ENCODE data around the gene SPOCK1.

Gene SPOCK1

DNA sequence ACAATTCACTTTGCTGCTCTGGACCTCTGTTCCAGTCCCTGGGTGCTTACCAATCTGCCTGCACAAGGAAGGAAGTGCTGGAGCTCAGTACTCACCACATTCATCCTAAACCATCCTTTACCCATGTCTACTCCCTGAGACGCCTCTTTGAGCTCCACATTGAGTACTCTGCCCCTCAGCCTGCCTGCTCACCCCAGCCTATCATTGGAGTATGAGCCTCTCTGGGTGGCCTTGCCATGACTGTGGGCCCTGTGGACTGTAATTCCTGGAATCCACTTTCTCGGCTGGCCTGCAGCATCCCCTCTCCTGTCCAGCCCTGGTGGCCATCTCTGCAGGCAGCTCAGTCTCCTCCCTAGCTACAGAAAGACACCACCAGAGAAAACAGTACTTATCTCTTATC is 428.6 kb downstream of the SPOCK1 start:
- no peak for TF ChIP-seq CTCF (IDR thresholded peaks at IDR 0.05; ENCODE audit: low read depth, low read length)
- no peak overlapping the region for H3K4me3 ChIP-seq (replicated peaks in 1 of 2; ENCODE audit: low read depth in 2 of 2, low read length in 2 of 2)
- DNase-seq (ENCODE audit: low read depth in 2 of 2), result no peak

GRCh38 chr5:137069358-137069757 is 429.8 kb downstream of the SPOCK1 start:
- no peak for DNase-seq (ENCODE audit: low read depth in 2 of 2)
- H3K4me3 ChIP-seq (replicated peaks in 1 of 2; ENCODE audit: low read depth in 2 of 2, low read length in 2 of 2), result no peak overlapping the region
- no peak for TF ChIP-seq CTCF (IDR thresholded peaks at IDR 0.05; ENCODE audit: low read depth, low read length)

DNA sequence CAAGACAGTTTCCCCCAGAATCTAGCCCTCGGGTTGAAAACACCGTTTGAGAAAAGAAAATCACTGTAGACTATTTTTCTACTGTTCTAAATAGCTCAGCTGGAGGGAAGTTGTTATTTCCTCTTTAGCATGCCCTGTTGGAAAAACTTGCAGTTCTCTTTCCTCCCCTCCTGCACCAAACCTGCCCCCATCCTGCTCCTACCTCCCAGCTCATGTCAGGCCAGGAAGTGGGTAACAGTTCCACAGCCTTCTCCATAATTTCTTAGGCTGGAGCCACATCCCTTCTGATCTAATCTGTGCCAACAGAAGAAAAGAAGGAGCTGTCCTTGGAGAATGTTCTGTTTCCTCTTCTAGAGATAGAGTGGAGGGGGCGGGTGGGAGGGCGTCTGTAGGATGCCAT is 437.7 kb downstream of the SPOCK1 start:
- H3K4me3 ChIP-seq (replicated peaks in 1 of 2; ENCODE audit: low read depth in 2 of 2, low read length in 2 of 2), result no peak overlapping the region
- no peak for DNase-seq (ENCODE audit: low read depth in 2 of 2)
- TF ChIP-seq CTCF (IDR thresholded peaks at IDR 0.05; ENCODE audit: low read depth, low read length), result no peak

DNA sequence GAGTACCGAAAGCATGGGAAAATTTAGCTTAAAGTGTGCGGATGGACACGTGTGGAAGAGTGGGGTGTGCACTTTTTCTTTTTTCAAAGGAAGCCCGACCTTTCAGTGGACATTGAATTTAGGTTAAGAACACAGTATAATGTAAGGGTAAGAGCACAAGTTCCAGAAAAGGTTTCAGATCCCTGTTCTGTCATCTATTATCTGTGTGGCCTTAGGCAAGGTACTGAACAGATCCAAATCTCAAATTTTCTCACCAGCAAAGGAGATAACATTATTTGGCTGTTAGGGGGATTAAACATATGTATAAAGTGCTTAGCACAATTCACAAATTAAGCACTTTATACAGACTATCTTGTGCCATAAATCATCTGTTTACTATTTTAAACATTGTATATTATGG is 441.0 kb downstream of the SPOCK1 start:
- H3K4me3 ChIP-seq (replicated peaks in 1 of 2; ENCODE audit: low read depth in 2 of 2, low read length in 2 of 2), result no peak overlapping the region
- no peak for DNase-seq (ENCODE audit: low read depth in 2 of 2)
- no peak for TF ChIP-seq CTCF (IDR thresholded peaks at IDR 0.05; ENCODE audit: low read depth, low read length)

DNA sequence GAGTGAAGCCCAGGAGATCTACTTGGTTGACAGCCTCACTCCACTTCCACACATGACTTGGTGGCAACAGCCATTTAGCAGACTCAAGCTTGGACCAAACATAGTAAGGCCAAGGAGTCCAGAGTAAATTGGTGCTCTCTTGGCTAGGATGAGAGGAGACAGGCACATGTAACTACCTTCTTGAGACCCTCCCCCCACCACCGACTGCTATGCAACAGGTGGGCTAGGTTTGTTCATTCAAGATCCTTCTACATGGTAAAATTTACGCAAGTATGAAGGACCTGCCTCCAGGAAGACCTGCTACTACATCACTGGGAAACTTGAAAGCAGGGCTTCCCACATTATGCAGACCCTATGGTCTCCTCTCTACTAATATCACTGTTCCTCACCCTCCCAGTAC is 442.4 kb downstream of the SPOCK1 start:
- TF ChIP-seq CTCF (IDR thresholded peaks at IDR 0.05; ENCODE audit: low read depth, low read length), result no peak
- no peak overlapping the region for H3K4me3 ChIP-seq (replicated peaks in 1 of 2; ENCODE audit: low read depth in 2 of 2, low read length in 2 of 2)
- DNase-seq (ENCODE audit: low read depth in 2 of 2), result no peak

GRCh38 chr5:137055271-137055872 is 443.8 kb downstream of the SPOCK1 start:
- peak; percentile 31 to 58 for DNase-seq (ENCODE audit: low read depth in 2 of 2)
- no peak overlapping the region for H3K4me3 ChIP-seq (replicated peaks in 1 of 2; ENCODE audit: low read depth in 2 of 2, low read length in 2 of 2)
- TF ChIP-seq CTCF (IDR thresholded peaks at IDR 0.05; ENCODE audit: low read depth, low read length), result no peak

DNA sequence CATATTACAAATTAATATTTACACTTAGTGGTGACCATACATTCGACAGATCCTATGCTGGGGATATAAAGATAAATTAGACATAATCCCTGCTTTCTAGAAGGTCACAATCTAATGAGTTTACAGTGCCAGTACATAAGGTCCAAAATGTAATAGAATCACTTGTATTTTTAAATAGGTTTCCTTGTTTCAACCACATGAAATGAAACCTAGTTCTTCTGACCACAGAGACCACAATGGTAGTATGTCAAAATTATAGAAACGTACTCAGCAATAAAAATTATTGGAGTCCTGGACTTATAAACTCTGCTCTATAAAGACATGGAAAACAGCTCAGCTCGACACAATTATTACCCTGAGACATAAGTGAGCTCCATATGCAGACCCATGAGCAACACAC is 444.3 kb downstream of the SPOCK1 start:
- DNase-seq (ENCODE audit: low read depth in 2 of 2), result no peak
- no peak for TF ChIP-seq CTCF (IDR thresholded peaks at IDR 0.05; ENCODE audit: low read depth, low read length)
- no peak overlapping the region for H3K4me3 ChIP-seq (replicated peaks in 1 of 2; ENCODE audit: low read depth in 2 of 2, low read length in 2 of 2)

Data from cardiac fibroblast (primary cell).